ENCODE results near the gene HK1.

The HK1 gene

DNA sequence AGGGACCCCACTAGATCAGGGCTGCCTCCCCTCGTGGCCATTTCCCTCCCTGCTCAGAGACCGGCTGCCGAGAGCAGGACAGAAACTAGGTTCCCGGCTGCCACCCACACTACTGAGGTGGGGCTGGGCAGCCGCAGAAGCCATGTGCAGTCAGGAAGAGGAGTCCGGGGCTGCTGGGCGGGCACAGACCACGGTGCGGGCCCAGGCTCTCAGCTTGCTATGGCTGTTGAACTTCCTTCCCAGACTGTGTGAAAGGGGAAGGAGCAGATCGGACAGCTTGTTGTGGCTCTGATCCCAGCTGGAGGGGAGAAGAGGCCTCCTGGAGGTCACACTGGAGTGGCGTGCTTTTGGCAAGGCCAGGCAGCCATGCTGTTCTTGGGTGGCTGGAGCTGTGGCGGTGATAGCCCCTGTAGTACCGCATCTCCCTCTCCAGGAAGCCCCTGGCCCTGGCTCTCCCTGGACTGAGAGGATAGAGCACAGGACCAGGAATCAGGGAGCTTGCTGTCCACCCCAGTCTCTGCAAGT is 56.8 kb downstream of the HK1 start:
- H2AFZ ChIP-seq (ENCODE audit: low read length): no peak overlapping the region
- H3K4me3 ChIP-seq (ENCODE audit: low read depth, low read length, poor library complexity, severe bottlenecking): no peak overlapping the region
- H4K20me1 ChIP-seq (ENCODE audit: insufficient read depth, low read length): no peaks in the 10 kb centered on the region
- no peaks in the 10 kb centered on the region for H3F3A ChIP-seq (ENCODE audit: insufficient read depth, low read length)
- peaks cover 16% of the 10 kb centered on the region for H3K79me2 ChIP-seq (ENCODE audit: insufficient read depth, low read length)
- no peak overlapping the region; the same call in 1 of the 2 replicates for H3K9ac ChIP-seq (ENCODE audit: low read length)
- peaks cover 7% of the 10 kb centered on the region; the same call in 1 of the 2 replicates for H3K36me3 ChIP-seq (ENCODE audit: insufficient read depth, low read length)
- H3K27ac ChIP-seq (ENCODE audit: low read depth, low read length, poor library complexity, severe bottlenecking): no peak overlapping the region
- no peaks in the 10 kb centered on the region for H3K9me3 ChIP-seq (ENCODE audit: low read length)
- no peaks in the 10 kb centered on the region for H3K27me3 ChIP-seq (ENCODE audit: insufficient read depth, low read length)
- H3K9me2 ChIP-seq (ENCODE audit: low read depth, low read length): no peaks in the 10 kb centered on the region
- H3K4me2 ChIP-seq (ENCODE audit: low read length): peak overlapping the region; percentile 21; the same call in 1 of the 2 replicates
- no peak for TF ChIP-seq EZH2 (IDR thresholded peaks at IDR 0.05; ENCODE audit: borderline replicate concordance, low read length)
- TF ChIP-seq, protein P1, sequence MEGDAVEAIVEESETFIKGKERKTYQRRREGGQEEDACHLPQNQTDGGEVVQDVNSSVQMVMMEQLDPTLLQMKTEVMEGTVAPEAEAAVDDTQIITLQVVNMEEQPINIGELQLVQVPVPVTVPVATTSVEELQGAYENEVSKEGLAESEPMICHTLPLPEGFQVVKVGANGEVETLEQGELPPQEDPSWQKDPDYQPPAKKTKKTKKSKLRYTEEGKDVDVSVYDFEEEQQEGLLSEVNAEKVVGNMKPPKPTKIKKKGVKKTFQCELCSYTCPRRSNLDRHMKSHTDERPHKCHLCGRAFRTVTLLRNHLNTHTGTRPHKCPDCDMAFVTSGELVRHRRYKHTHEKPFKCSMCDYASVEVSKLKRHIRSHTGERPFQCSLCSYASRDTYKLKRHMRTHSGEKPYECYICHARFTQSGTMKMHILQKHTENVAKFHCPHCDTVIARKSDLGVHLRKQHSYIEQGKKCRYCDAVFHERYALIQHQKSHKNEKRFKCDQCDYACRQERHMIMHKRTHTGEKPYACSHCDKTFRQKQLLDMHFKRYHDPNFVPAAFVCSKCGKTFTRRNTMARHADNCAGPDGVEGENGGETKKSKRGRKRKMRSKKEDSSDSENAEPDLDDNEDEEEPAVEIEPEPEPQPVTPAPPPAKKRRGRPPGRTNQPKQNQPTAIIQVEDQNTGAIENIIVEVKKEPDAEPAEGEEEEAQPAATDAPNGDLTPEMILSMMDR (IDR thresholded peaks at IDR 0.05; ENCODE audit: low read length): no peak
- peaks cover 45% of the 10 kb centered on the region for H3K4me1 ChIP-seq (ENCODE audit: insufficient read depth, low read length, severe bottlenecking)

DNA sequence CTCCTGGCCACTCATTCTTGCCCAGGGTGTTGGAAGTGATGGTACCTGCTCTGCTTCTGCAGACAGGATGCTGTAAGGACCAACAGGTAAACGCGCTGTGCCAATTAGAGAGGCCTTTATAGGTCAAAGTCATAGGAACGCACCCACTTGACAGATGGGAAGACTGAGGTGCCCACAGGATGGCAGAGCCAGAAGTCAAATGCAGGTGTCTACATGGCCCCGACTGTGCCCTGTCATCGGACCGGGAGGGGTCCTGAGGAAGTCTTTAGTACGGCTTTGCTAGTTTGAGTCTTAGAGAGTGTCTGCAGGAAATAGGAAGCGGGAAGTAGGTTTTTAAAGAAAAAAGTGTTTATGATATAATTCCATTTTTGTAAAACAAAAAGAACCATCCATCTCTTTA is 57.3 kb downstream of the HK1 start:
- Histone ChIP-seq H2AFZ (ENCODE audit: low read length) (no peak overlapping the region), H3K27me3 (ENCODE audit: insufficient read depth, low read length) (no peaks in the 10 kb centered on the region), H3K4me1 (ENCODE audit: insufficient read depth, low read length, severe bottlenecking) (peaks cover 45% of the 10 kb centered on the region), H3K27ac (ENCODE audit: low read depth, low read length, poor library complexity, severe bottlenecking) (no peak overlapping the region), H3K9me2 (ENCODE audit: low read depth, low read length) (no peaks in the 10 kb centered on the region), H3K36me3 (ENCODE audit: insufficient read depth, low read length) (peaks cover 3% of the 10 kb centered on the region; the same call in 1 of the 2 replicates), H3K9ac (ENCODE audit: low read length) (no peak overlapping the region), H3K4me2 (ENCODE audit: low read length) (no peak overlapping the region; the same call in 1 of the 2 replicates), H3K9me3 (ENCODE audit: low read length) (no peaks in the 10 kb centered on the region), H3K4me3 (ENCODE audit: low read depth, low read length, poor library complexity, severe bottlenecking) (no peak overlapping the region), H3F3A (ENCODE audit: insufficient read depth, low read length) (no peaks in the 10 kb centered on the region), H4K20me1 (ENCODE audit: insufficient read depth, low read length) (no peaks in the 10 kb centered on the region), H3K79me2 (ENCODE audit: insufficient read depth, low read length) (peaks cover 16% of the 10 kb centered on the region)
- no peak for TF ChIP-seq EZH2 (IDR thresholded peaks at IDR 0.05; ENCODE audit: borderline replicate concordance, low read length)
- TF ChIP-seq, protein P1 (IDR thresholded peaks at IDR 0.05; ENCODE audit: low read length): no peak

DNA sequence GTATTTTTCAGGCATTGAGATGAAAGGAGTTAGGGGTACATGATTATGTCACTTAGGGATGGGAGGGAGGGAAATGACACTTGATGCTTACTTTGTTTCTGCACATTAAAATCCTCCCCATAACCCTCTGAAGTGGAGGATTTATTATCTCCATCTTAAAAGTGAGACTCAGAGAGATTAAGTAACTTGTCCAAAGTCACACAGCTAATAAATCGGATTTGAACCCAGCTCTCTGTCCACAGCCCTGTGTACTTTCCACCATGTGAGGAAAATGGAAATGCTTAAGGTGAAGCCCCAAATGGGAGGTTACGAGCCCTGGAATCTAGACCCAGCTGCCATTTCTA is 58.6 kb downstream of the HK1 start:
- Histone ChIP-seq H3K9me2 (ENCODE audit: low read depth, low read length) (no peaks in the 10 kb centered on the region), H2AFZ (ENCODE audit: low read length) (no peak overlapping the region), H4K20me1 (ENCODE audit: insufficient read depth, low read length) (no peaks in the 10 kb centered on the region), H3K79me2 (ENCODE audit: insufficient read depth, low read length) (peaks cover 16% of the 10 kb centered on the region), H3F3A (ENCODE audit: insufficient read depth, low read length) (no peaks in the 10 kb centered on the region), H3K9ac (ENCODE audit: low read length) (no peak overlapping the region), H3K4me1 (ENCODE audit: insufficient read depth, low read length, severe bottlenecking) (peaks cover 45% of the 10 kb centered on the region), H3K36me3 (ENCODE audit: insufficient read depth, low read length) (no peaks in the 10 kb centered on the region; the same call in 1 of the 2 replicates), H3K4me2 (ENCODE audit: low read length) (no peak overlapping the region), H3K4me3 (ENCODE audit: low read depth, low read length, poor library complexity, severe bottlenecking) (no peak overlapping the region), H3K9me3 (ENCODE audit: low read length) (no peaks in the 10 kb centered on the region), H3K27ac (ENCODE audit: low read depth, low read length, poor library complexity, severe bottlenecking) (no peak overlapping the region), H3K27me3 (ENCODE audit: insufficient read depth, low read length) (no peaks in the 10 kb centered on the region)
- no peak for TF ChIP-seq EZH2 (IDR thresholded peaks at IDR 0.05; ENCODE audit: borderline replicate concordance, low read length)
- TF ChIP-seq, protein P1 (IDR thresholded peaks at IDR 0.05; ENCODE audit: low read length): no peak
